Amniotic stem cell (primary cell): ENCODE data around the gene PLA2G12A.

Experiments
- DNase-seq: peaks from one replicate; lab custom pipeline; 2025; lab: John Stamatoyannopoulos, UW

PLA2G12A gene

GRCh38 chr4:109729718-109730618, at the start of gene PLA2G12A:
Gene PLA2G12A, minus strand, starts transcription at chr4:109730070. Its CDS starts 261 bp downstream, at chr4:109729809.
- DNase-seq: peak; percentile 51

GRCh38 chr4:109764789-109765402, 35.0 kb upstream of the PLA2G12A start:
- no peak for DNase-seq

- no peak for DNase-seq
Observed at GRCh38 chr4:109764376-109764775, 34.5 kb upstream of the PLA2G12A start.

DNA sequence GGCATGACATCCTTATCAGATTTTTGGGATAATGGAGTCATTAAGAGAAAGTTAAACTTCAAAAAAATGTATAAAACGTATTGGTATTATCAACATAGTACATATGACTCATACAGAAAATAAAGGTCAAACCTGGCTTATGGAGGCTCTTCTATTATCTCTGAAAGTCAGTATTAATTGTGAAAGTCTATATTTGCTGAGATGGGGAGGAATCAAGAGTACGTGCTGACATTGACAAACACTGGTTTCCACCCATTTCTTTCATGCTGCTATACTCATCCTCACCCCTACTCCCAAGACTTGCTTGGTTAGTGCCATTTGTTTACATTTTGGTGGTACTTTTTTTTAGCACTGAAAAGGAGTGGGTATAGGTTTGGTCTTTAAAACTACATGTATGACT, 30.8 kb upstream of the PLA2G12A start:
- no peak for DNase-seq

GRCh38 chr4:109755656-109756055, 25.8 kb upstream of the PLA2G12A start:
- no peak for DNase-seq

DNA sequence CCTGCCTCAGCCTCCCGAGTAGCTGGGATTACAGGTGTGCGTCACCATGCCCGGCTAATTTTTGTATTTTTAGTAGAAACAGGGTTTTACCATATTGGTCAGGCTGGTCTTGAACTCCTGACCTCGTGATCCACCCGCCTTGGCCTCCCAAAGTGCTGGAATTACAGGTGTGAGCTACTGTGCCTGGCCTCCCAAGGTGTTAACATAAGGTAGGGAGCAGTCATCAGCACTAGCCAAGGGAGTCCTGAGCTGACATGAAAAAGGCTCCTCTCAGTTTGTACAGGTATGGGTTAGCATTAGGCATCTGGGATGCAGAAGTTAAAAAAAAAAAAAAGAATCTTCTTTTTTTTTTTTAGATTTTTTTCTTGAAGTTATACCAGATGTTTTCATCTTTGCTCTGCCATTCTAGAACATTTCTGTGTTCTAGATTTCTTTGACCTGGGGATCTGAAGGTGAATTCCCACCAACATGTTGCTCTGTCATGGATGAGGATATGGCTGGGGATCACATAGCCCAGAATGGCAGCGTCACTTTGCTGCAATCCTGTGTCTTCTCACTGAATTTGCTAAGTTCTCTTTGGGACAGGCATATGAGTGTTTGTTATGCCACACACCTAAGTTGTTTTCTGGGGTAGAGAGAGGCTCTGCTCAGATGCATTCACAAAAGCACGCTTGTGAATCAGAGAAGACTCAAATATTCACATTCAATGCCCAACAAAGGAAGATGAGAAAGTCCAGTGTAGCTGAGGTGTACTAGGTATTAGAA, 24.4 kb upstream of the PLA2G12A start:
- DNase-seq: no peak

GRCh38 chr4:109752525-109752924, 22.7 kb upstream of the PLA2G12A start:
- no peak for DNase-seq

- DNase-seq: no peak
Observed at GRCh38 chr4:109751852-109752251, 22.0 kb upstream of the PLA2G12A start.

DNA sequence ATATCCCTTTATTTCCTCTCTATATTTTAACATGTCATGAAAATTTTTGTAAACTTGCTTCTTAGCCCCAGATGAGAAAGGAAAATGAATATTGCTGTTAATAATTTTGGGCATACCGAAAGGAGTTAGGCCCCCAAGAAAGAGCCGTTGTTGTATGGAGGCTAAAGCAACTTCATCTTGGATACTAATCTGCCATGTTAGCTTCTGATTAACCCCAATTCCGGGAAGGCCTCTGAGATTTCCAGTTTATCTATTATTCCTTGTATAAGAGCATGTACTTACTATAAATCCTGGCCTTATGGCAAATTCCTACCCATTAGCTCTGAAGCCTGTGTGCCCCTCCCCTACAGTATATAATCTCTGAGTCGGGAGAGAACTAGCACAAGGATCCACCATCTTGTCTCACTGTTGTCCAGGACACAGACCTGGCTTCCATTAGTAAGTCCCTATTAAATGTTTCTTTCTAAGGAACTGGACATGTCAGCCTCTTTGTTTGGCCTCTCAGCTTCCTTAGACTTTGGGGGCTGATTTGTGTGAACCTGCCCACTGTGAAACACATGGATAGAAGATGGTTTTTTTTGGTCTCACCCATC, 20.9 kb upstream of the PLA2G12A start:
- no peak for DNase-seq

GRCh38 chr4:109749388-109750082, 19.7 kb upstream of the PLA2G12A start:
- DNase-seq: no peak

GRCh38 chr4:109748114-109748513, 18.2 kb upstream of the PLA2G12A start:
- DNase-seq: no peak

DNA sequence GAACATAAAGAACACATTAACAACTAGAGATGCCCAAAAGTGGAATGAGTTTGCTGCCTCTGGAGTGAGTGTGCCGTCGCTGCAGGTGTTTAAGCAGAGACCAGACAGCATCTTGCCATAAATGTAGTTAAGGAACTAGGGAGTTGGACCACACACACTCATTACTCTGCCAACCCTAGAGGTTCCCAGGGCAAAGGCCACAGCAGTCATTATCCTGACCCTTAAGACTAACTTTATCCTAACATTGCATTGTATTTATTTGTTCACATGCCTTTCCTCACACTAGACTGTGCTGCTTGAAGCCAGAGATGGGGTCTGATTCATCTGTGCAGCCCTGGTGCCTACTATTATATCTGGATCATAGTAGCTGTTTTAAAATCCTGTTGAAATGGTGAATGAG, 16.9 kb upstream of the PLA2G12A start:
- DNase-seq: no peak

GRCh38 chr4:109745830-109746229, 16.0 kb upstream of the PLA2G12A start:
- DNase-seq: no peak

GRCh38 chr4:109739547-109739946, 9.7 kb upstream of the PLA2G12A start:
- DNase-seq: no peak

GRCh38 chr4:109738104-109738872, 8.4 kb upstream of the PLA2G12A start:
- no peak for DNase-seq

DNA sequence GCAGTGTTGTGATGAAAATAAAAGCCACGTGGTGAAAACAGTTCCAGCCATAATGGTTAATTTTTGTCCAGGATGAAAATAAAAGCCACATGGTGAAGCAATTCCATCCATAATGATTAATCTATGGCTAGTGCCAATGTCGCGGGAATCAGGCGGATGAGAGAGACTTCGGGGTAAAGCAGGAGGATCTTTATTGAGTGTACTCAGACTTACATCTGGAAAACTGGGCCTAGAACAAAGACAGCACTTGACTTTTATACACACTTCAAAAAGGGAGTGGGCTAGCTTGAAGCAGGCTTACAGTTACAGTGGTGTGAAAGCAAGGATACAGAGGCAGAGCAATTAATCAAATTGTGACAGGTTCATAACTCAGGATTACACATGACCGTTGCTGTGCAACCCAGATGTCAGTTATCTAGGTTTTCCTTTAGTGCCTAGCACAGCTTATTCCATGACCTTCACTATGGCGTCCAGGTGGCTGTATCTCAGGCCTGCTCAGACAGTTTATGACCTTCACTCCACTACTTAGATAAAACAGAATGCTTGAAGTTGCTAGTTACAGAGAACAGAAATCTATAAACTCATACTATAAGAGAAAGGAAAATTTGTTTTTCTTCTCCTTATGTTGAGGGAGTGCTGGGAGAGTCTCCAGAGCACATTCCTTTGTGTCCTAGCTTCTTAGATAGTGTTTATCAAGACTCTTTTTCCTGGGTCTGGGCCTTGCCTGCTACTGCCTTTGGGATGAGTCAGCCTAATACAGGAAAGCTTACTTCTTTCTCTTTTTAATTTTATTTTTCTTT, 5.9 kb upstream of the PLA2G12A start:
- no peak for DNase-seq

DNA sequence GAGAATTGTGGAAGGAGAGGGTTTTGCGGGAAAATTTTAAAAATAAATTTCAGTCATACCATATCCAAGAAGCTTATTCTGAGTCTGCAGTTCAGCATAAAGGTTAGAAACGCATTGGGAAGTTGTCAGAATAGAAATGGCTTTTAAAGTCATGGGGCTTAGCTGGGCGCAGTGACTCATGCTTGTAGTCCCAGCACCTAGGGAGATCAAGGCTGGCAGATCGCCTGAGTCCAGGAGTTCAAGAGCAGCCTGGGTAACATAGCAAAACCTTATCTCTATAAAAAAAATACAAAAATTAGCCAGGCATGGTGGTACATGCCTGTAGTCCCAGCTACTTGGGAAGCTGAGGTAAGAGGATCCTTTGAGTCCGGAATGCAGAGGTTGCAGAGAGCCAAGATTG, 3.9 kb upstream of the PLA2G12A start:
- no peak for DNase-seq

DNA sequence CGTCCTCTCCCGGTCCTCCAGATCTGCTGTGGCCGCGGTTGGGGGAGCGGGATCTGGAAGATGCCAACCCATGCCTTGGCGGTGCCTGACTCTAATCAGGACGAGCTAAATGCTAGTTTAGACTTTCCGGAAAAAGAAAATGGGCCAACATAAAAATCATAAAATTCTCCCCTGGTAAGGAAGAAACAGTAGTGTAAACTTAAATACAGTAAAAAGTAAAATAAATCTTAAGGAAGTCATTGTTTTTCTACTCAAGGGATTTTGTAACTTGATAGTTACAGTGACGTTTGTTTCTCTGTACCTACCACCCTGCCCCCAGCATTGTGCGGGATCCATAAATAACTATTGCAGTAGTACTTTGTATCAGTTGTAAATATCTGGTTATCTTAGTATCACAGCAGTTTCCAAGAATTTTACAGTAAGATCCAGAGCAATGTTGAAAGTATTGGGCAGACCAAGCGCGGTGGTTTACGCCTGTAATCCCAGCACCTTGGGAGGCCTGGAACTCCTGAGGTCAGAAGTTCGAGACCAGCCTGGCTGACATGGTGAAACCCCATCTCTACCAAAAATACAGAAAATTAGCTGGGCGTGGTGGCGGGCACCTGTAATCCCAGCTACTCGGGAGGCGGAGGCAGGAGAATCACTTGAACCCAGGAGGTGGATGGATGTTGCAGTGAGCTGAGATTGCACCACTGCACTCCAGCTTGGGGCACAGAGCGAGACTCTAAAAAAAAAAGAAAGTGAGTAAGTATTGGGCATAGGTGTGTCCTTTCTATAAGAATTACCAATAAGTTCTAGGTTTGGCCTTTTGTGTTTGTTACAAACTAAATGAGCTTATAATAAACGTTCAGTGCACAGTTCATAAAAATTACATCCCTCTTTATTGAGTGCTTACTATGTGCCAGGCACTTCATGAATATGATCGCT, 1.0 kb upstream of the PLA2G12A start:
- no peak for DNase-seq
